D341Med (cell line): Measurements from ENCODE around the gene SBNO2.

Experiments
- DNase-seq: peaks from one replicate; pipeline ENCODE4 v3.0.0; 2012; ENCODE audit warnings: low spot score

Gene SBNO2

DNA sequence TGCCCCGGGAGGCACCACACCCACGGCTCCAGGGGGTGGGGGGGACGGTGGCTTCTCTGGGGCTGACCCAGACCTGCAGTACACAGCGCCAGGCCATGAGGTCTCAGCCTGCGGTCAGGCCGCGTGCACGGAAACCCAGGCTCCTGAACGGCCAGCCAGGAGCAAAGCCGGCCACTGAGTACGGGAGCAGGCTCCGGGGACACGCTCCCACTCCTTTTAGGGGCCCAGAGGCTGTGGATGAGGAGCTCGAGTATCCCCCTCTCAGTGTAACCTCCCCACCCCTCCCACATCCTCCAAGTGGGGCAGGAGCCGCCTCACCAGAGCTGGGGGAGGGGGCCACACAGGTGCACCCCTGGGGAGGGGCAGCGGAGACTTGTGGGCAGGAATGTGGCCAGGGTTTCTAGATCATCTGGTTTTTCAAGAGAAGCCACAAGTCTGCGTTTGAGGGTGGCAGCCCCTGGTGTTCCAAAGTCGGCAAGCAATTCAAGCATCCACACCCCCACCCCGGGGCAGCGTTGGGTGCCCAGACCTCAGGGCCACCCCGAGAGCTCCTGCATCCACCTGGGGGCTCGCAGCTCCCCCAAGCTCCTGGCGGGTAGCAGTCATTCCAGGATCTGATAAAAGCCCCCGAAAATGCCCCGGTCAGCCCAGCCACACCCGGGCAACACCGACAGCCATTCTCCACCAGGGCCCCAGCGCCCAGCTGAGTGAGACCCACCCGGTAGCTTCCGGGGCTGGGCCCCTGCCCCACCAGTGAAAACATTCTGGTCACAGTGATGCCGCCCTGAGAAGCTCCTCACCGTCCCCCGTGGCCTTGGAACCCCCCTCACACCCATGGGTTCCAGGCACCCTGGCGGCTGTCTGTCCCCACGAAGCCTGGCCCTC lies 6.1 kb downstream of the SBNO2 start:
- DNase-seq, result no peak

DNA sequence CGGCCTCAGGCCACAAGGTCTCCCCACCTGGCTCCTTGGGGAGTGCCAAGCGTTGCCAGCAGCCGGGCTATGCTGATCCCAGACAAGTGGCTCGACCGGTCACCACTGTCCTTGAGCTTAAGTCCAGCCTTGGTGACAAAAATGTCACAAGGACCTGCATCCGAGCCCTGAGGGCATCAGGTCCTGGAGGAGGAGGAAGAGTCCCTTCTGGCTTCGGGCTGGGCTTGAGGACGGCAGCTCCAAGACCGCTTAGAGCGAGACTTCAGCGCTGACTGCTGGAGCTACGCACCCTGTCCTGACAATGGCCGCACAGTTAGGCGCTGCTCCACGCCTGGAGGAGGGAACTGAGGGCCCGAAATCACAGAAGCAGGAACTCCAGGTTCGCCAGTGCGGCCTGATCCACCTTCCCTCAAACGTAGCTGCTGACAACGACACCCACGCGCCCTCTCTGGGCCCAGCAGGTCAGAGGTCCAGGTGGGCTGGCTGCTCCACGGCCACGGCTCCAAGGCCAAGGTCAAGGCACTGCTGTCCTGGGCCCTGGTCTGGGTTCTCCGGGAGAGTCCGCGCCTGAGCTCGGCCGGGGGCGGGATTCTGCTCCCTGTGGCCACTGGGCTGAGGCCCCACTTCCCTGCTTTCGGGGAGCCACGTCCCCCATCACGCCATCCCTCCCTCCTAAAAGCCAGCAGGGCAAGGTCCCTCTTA lies 7.0 kb downstream of the SBNO2 start:
- no peak for DNase-seq

DNA sequence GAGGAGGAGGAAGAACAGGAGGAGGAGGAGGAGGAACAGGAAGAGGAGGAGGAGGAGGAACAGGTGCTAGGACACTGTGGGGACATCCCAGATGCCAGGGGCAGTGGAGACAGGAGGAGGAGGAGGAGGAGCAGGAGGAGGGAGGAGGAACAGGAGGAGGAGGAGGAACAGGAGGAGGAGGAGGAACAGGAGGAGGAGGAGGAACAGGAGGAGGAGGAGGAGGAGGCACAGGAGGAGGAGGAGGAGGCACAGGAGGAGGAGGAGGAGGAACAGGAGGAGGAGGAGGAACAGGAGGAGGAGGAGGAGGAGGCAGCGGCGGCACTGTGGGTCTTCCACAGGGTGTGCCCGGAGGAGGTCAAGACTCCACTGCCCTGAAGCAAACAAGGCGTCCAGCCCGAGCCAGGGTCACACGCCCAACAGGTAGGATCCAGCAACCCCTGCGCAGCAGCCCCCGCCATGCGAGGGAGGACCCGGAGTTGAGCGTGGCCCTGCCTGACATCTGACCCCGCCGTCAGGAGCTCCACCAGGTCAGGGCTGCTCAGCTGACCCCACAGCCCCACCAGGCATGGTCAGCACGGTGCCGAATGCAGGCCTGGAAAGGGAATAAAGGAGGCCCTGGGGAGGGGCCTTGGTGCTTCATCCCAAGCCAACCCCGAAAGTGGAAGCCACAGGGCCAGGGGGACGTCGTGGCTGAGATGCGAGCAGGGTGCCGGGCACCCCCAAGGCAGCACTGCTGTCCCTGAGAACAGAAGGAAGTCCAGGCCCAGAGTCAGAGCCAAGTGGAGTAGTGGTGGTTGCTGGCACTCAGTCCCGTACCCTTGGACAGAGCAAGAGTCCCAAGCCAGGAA lies 9.2 kb downstream of the SBNO2 start:
- no peak for DNase-seq

DNA sequence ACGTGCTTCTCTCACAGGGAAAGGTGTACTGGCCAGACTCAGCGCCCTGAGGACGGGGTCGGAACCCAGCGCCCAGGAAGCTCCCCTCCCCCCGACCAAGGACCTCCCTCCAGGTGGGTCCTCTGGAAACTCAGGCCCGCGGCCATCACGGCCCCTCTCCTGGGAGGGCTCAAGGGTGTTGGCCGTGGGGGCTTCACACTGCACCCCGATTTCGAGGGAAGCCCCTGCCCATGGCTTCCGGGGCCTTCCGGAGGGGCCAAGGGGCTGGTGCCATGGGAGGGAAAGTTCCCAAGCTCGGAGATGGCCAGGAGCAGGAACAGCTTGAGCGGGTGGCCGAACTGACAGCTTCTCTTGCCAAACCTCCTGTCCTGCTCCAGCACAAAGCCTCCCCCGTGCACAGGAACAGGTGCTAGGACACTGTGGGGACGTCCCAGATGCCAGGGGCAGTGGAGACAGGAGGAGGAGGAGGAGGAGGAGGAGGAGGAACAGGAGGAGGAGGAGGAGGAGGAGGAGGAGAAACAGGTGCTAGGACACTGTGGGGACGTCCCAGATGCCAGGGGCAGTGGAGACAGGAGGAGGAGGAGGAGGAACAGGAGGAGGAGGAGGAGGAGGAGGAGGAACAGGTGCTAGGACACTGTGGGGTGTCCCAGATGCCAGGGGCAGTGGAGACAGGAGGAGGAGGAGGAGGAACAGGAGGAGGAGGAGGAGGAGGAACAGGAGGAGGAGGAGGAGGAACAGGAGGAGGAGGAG lies 10.0 kb downstream of the SBNO2 start:
- DNase-seq, result no peak

DNA sequence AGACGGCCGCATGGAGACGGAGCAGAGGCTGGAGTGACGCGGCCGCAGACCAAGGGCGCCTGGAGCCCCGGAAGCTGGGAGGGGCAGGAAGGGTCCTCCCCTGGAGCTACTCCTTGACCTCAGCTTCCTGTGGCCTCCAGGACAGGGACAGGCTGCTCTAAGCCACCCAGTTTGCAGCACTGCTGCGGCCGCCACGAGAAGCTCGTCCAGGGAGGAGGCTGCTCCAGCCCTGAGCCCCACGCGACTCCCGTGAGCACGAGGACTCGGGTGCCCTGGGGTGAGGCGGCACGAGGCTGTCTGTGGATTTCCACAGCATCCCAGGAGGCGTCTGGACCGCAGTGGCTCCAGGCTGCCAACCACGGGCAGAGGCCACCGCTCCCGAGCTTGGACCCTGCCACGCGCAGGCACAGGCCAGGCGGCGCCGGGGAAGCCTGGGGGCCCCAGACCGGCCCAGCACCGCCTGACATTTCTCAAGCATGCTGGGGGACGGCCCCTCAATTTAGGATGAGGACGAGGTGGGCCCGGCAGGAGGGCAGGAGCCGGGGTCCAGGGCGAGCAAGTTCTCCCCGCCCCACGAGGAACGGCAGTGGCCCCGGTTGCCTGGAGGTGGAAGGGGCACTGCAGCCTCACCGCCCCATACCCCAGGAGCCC lies 10.7 kb downstream of the SBNO2 start:
- DNase-seq, result no peak

DNA sequence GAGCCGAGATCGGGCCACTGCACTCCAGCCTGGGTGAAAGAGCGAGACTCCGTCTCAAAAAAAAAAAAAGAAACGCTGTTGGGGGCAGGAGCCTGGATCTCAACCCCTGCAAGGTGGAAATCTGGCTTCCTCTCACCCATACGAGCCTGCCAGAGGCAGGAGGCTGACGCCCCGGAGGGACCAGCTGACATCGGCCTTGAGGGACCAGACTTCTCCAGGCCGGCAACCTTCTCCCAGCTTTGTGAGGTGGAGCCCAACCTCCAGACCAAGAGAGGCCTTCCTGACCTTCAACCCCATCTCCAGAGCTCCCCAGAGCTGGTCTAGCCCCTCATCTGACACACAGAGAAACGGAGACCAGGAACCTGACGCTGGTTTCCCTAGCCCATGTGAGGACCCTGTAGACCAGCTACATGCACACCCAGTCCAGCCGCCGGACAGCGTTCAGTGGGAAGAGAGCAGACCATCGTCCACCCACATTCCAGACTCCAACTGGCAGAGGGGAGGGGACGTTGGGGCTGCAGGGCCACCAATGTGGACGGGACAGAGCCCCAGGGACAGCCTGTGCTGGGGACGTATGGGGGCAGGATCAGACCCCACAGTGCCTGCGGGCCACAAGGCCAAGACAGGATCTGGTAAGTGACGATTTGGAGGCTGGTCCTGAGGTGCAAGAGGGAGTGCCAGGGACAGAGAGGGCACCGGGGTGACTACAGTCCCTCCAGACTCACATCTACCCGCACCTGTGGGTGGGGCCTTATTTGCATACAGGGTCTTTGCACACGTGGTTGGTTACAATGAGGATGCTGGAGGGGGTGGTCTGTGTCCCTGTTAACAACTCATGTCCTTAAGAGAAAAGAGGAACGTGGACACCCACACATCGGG lies 11.4 kb downstream of the SBNO2 start:
- DNase-seq, result no peak

- DNase-seq, result peak; percentile 76
These were observed 12.4 kb downstream of the SBNO2 start for GRCh38 chr19:1161716-1162115.

DNA sequence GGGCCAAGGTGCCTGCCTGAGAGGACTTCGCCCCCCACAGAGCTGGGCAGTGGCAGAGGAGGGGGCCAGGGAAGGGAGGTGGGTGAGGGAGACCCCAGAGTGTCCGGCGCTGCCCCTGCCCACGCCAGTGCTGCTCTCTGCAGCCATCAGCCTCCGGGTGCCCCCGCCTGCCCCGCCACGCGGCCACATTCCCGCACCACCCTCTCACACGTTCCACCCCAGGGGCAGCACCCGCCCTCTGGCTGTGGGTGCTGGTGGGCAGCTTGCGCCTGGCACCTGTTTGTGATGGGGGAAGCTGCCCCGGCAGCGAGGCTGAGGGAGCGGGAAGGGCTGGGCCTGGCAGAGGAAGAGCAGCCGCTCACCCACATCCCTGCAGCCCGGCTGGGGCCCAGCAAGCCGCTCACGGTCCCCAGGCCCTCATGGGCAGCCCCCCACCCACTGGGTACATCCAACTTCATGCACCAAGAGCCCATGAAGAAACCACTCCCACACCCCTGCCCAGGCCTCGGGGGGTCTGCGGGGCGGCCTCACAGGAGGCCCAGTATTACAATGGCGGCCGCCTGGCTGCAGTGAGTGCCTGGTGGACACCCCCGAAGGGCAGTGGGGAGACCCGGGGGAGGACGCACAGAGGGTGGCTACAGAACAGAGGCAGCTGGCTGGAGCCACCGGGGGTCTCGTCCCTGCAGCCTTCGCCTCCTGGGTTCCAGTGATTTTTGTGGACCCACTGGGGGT lies 14.0 kb downstream of the SBNO2 start:
- no peak for DNase-seq

DNA sequence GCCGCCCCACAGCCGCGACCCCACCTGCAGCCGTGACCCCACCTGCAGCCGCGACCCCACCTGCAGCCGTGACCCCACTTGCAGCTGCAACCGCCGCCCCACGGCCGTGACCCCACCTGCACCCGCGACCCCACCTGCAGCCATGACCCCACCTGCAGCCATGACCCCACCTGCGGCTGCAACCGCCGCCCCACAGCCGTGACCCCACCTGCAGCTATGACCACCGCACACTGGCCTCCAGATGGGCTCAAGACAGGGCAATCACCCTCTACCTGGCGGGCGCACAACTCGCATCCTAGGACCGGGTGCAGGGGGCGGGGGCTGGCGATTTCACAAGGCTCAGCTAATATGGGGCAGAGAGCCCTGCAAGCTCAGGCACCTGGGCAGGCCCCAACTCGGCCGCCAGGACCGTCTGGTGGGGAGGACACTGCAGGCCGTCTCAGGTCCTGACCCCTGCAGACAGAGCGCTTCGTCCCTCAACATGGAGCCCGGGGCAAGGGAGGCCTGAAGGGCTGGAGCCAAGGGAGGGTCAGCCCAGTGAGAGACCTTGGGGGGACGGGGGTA lies 15.1 kb downstream of the SBNO2 start:
- no peak for DNase-seq

DNA sequence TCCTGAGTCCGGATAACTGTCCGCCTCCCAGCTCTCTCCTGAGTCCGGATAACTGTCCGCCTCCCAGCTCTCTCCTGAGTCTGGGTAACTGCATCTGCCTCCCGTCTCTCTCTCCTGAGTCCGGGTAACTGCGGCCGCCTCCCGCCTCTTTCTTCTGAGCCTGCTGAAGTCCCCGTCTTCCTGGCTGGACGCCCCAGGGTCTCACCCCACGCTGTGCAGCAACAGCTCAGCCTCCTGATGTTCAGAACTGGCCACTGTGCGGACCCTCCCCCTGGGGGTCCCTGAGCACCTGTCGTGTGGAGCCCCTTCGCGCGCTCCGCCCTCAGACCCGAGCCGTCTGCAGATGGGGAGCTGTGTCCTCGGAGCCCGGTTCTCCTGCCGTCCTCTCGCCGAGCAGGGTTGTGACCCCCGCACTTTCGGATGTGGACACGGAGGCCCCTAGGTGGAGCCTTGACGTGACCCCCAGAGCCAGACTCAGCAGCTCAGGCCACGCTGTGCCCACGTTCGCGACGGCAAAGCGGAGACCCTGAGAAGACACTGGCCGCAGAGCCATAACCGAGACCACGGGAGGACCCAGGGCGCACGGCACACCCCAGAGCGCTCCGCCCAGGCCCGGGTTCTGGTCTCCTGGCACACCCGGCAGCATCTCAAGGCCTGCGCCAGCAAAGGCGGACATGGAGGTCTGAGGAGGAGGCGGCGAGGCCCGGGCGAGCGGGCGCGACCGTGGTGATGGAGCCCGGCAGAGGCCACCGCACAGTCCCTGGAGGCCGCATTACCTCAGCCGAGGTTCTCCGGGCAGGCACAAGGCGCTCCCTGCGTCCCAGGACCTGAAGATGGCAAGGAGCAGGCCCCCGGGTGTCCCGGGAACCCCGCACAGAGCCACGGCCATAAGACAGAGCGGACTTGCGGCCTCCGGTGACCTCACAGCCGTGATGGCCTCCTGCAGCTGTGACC lies 15.9 kb downstream of the SBNO2 start:
- DNase-seq, result no peak

DNA sequence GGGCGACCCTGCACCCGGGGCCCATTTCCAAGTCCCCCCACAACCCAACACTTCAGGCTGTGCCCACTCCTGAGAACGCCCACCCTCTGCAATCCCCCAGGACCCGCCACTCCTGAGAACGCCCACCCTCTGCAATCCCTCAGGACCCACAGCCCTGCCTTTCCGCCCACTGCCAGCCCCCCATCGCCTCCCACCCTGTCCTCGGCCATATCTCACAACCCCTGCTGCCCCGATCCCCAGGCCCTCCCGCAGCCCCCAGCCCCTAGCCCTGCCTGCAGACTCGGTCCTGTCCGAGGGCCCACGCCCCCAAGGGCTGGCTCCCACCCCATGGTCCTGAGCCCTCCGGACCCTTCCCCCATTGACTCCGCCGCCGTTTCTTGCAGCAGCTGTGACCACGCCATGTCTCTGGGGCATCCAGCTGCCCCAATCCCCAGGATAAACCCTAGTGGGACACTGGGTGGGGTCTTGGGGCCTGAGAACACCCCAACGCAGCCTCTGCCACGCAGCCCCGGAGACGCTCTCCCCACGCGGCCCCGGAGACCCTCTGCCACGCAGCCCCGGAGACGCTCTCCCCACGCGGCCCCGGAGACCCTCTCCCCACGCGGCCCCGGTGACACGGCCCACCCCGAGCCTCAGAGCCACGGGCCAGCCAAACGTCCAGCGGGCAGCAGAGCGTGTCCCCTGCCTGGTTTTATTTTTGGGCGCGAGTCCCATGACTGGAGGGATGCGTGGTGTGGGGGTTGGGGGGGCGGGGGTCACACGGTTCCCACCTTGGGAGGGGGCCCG lies 17.0 kb downstream of the SBNO2 start:
- DNase-seq, result no peak

GRCh38 chr19:1156305-1156801 lies 17.7 kb downstream of the SBNO2 start:
- no peak for DNase-seq

- DNase-seq, result no peak
These were observed 18.4 kb downstream of the SBNO2 start for GRCh38 chr19:1155352-1156304.

DNA sequence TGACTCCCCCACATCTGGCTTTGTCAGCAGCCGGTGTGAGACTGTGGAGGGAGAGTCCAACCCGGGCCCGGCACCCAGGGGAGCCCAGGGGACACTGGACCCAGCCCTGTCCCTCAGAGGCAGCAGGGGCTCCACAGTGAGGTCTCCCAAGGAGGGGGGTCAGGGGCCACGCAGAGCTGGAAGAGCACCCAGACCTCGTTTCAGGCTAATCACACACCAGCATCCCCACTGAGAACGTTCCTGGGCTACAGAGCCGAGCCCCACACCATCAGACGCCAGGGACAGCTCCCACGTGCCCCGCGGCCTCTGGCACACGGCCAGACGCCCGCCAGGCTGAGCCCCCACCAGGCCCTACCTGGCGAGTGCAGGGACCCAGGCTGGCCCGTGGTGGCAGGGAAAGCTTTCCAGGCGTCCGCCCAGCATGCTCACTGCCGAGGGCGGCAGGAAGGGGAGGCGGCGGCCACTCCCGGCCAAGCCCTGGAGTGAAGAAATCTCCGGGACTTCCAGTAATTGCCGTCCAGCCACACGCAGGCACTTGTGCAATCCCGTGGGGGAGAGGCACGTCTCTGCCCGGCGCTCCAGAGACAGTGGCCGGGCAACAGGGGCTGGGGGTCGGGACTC lies 19.2 kb downstream of the SBNO2 start:
- DNase-seq, result no peak
